H9 (cell line): ENCODE measurements around the gene RAB3B. TPM values are rescaled to one million over a fixed set of nuclear protein-coding genes. Genes with fewer than 3 reads are reported as not detected.

Source experiments
- DNase-seq: peaks from one replicate; pipeline ENCODE4 v3.0.0-alpha.2; 2017
- H2AFZ ChIP-seq: one replicate; pipeline ENCODE4 v1.6.1; 2013; ENCODE audit warnings: mild to moderate bottlenecking, low read length, control low read depth, moderate library complexity
- H2AK5ac ChIP-seq: 2 replicates; pipeline ENCODE4 v1.6.1; 2013; ENCODE audit warnings: low read length, control low read depth, mixed read lengths; ENCODE audit not compliant: insufficient read length
- H2BK120ac ChIP-seq: one replicate; pipeline ENCODE4 v1.6.1; 2013; ENCODE audit warnings: low read depth, mild to moderate bottlenecking, low read length, control low read depth, inconsistent platforms; ENCODE audit not compliant: poor library complexity, severe bottlenecking
- H2BK12ac ChIP-seq: 2 replicates; pipeline ENCODE4 v1.6.1; 2013; ENCODE audit warnings: low read length, control low read depth, mixed read lengths, low read depth; ENCODE audit not compliant: insufficient read length
- H2BK15ac ChIP-seq: 2 replicates; pipeline ENCODE4 v1.6.1; 2013; ENCODE audit warnings: low read depth, low read length, control low read depth
- H2BK20ac ChIP-seq: one replicate; pipeline ENCODE4 v1.6.1; 2013; ENCODE audit warnings: low read depth, mild to moderate bottlenecking, low read length, control low read depth, inconsistent platforms; ENCODE audit not compliant: poor library complexity, severe bottlenecking
- H2BK5ac ChIP-seq: 2 replicates; pipeline ENCODE4 v1.6.1; 2013; ENCODE audit warnings: low read length, control low read depth, mixed read lengths; ENCODE audit not compliant: insufficient read length
- H3K14ac ChIP-seq: 2 replicates; pipeline ENCODE4 v1.6.1; 2013; ENCODE audit warnings: low read length, control low read depth; ENCODE audit not compliant: insufficient read depth
- H3K18ac ChIP-seq: 2 replicates; pipeline ENCODE4 v1.6.1; 2013; ENCODE audit warnings: low read depth, mild to moderate bottlenecking, mixed read lengths, low read length, control low read depth; ENCODE audit not compliant: insufficient read length
- H3K23ac ChIP-seq: 2 replicates; pipeline ENCODE4 v1.6.1; 2013; ENCODE audit warnings: low read length, control low read depth, mixed read lengths, low read depth; ENCODE audit not compliant: insufficient read length
- H3K23me2 ChIP-seq: 2 replicates; pipeline ENCODE4 v1.6.1; 2013; ENCODE audit warnings: low read depth, mild to moderate bottlenecking, mixed read lengths, low read length, control low read depth; ENCODE audit not compliant: insufficient read length, poor library complexity, severe bottlenecking
- H3K27ac ChIP-seq: 2 replicates; pipeline ENCODE4 v1.5.1; 2013; ENCODE audit warnings: low read length, control low read depth, mixed read lengths, low read depth; ENCODE audit not compliant: insufficient read length
- H3K27me3 ChIP-seq: 2 replicates; pipeline ENCODE4 v1.6.1; 2013; ENCODE audit warnings: low read length, control low read depth, inconsistent platforms; ENCODE audit not compliant: insufficient read depth
- H3K4ac ChIP-seq: 2 replicates; pipeline ENCODE4 v1.6.1; 2013; ENCODE audit warnings: low read depth, mild to moderate bottlenecking, control low read depth, inconsistent platforms, low read length, moderate library complexity
- H3K4me1 ChIP-seq: 2 replicates; pipeline ENCODE4 v1.6.1; 2013; ENCODE audit warnings: low read length, control low read depth, inconsistent platforms; ENCODE audit not compliant: insufficient read depth
- H3K4me2 ChIP-seq: 2 replicates; pipeline ENCODE4 v1.6.1; 2013; ENCODE audit warnings: low read length, control low read depth, mixed read lengths; ENCODE audit not compliant: insufficient read length, insufficient read depth
- H3K56ac ChIP-seq: 2 replicates; pipeline ENCODE4 v1.6.1; 2013; ENCODE audit warnings: low read depth, mild to moderate bottlenecking, mixed read lengths, low read length, control low read depth; ENCODE audit not compliant: insufficient read length
- H3K79me1 ChIP-seq: 2 replicates; pipeline ENCODE4 v1.6.1; 2013; ENCODE audit warnings: low read depth, mild to moderate bottlenecking, moderate library complexity, low read length, control low read depth, inconsistent platforms; ENCODE audit not compliant: insufficient read depth, poor library complexity, severe bottlenecking
- H3K79me2 ChIP-seq: 2 replicates; pipeline ENCODE4 v1.6.1; 2013; ENCODE audit warnings: low read length, control low read depth, inconsistent platforms; ENCODE audit not compliant: insufficient read depth
- H3K9ac ChIP-seq: 2 replicates; pipeline ENCODE4 v1.6.1; 2013; ENCODE audit warnings: low read length, control low read depth, mixed read lengths; ENCODE audit not compliant: insufficient read length; ENCODE audit errors: extremely low read depth
- H3K9me3 ChIP-seq: one replicate; pipeline ENCODE4 v1.6.1; 2013; ENCODE audit warnings: low read depth, low read length, inconsistent platforms; ENCODE audit not compliant: control insufficient read depth
- H3T11ph ChIP-seq: one replicate; pipeline ENCODE4 v1.6.1; 2013; ENCODE audit warnings: mild to moderate bottlenecking, low read length, control low read depth, inconsistent platforms
- H4K20me1 ChIP-seq: one replicate; pipeline ENCODE4 v1.6.1; 2013; ENCODE audit not compliant: control insufficient read depth, insufficient read length, insufficient read depth
- H4K5ac ChIP-seq: 2 replicates; pipeline ENCODE4 v1.6.1; 2013; ENCODE audit warnings: low read depth, mild to moderate bottlenecking, mixed read lengths, low read length, control low read depth; ENCODE audit not compliant: insufficient read length
- H4K8ac ChIP-seq: replicated peaks from 2 replicates; pipeline ENCODE4 v1.6.1; 2013; ENCODE audit warnings: low read length, control low read depth, mixed read lengths, low read depth; ENCODE audit not compliant: insufficient read length
- H4K91ac ChIP-seq: 2 replicates; pipeline ENCODE4 v1.6.1; 2013; ENCODE audit warnings: low read depth, mild to moderate bottlenecking, moderate library complexity, mixed read lengths, low read length, control low read depth; ENCODE audit not compliant: insufficient read length
- H3K27ac Mint-ChIP-seq, 3 experiments: 2 replicates in 2 of 3; 3 replicates in 1 of 3; pipeline ENCODE4 v1.8.0; 2020 to 2021; ENCODE audit warnings: mixed read lengths in 3 of 3, mild to moderate bottlenecking in 1 of 3, moderate library complexity in 1 of 3
- H3K27me3 Mint-ChIP-seq: 2 replicates; pipeline ENCODE4 v1.8.0; 2021; ENCODE audit warnings: low read depth, mild to moderate bottlenecking, moderate library complexity, mixed read lengths
- H3K36me3 Mint-ChIP-seq, 3 experiments: 2 replicates in 2 of 3; 3 replicates in 1 of 3; pipeline ENCODE4 v1.8.0; 2020 to 2021; ENCODE audit warnings: low read depth in 3 of 3, mixed read lengths in 3 of 3; ENCODE audit not compliant: insufficient read depth in 1 of 3
- H3K4me1 Mint-ChIP-seq, 2 experiments: 2 replicates each; pipeline ENCODE4 v1.8.0; 2020; ENCODE audit warnings: mixed read lengths in 2 of 2
- H3K4me3 Mint-ChIP-seq, 2 experiments: 2 replicates in 1 of 2; 3 replicates in 1 of 2; pipeline ENCODE4 v1.8.0; 2020 to 2021; ENCODE audit warnings: mild to moderate bottlenecking in 2 of 2, mixed read lengths in 2 of 2, moderate library complexity in 1 of 2
- H3K9me3 Mint-ChIP-seq, 2 experiments: 2 replicates in 1 of 2; 3 replicates in 1 of 2; pipeline ENCODE4 v1.8.0; 2020; ENCODE audit warnings: mild to moderate bottlenecking in 2 of 2, mixed read lengths in 2 of 2, moderate library complexity in 1 of 2
- CTCF ChIP-seq: fragments of 200-600 bp; sonication (generic); conservative IDR thresholded peaks from 3 replicates; pipeline ENCODE4 v1.8.0; 2021; ENCODE audit warnings: antibody characterized with exemption, mild to moderate bottlenecking
- WGBS: extraction: QIAGEN DNeasy Blood & Tissue Kit; methylation state at CpG from one replicate; pipeline ENCODE4 v1.1.7; 2013; ENCODE audit warnings: missing lambda C conversion rate, low lambda C conversion rate, mixed read lengths; ENCODE audit not compliant: insufficient read length; ENCODE audit errors: extremely low coverage; 5-methylcytosine and 5-hydroxymethylcytosine counted together
- total RNA-seq: library from RNA; stranded (reverse); gene quantifications from 2 replicates; pipeline ENCODE4 v1.2.1, GENCODE V29; 2021

RAB3B gene
- total RNA-seq, 1 experiment from 2014 or later = 30.6 TPM

GRCh38 chr1:52037402-52037814 is 46.9 kb upstream of the RAB3B start:
- no CpG with 5 or more reads among the region's 5 CpGs for WGBS
- Histone ChIP-seq H4K91ac (no peak overlapping the region), H3K14ac (no peak overlapping the region), H3K4me1 (no peaks in the 10 kb centered on the region; the same call in 1 of the 2 replicates), H3K79me2 (0 out of 2 replicates have a peak, but pooled peaks cover 1% of the 10 kb centered on the region), H3K23ac (no peak overlapping the region), H3K23me2 (peaks cover 7% of the 10 kb centered on the region), H3K27ac (no peak overlapping the region), H3K9ac (no peak overlapping the region), H3K79me1 (no peaks in the 10 kb centered on the region), H3K27me3 (no peaks in the 10 kb centered on the region), H2BK120ac (no peak overlapping the region), H3K56ac (no peak overlapping the region), H4K8ac (no peak overlapping the region), H2BK12ac (no peak overlapping the region), H2BK20ac (no peak overlapping the region), H2AFZ (no peak overlapping the region), H3K18ac (no peak overlapping the region), H2BK15ac (no peak overlapping the region), H2BK5ac (no peak overlapping the region), H4K20me1 (no peaks in the 10 kb centered on the region), H3K9me3 (no peaks in the 10 kb centered on the region), H3K4ac (no peak overlapping the region), H2AK5ac (no peak overlapping the region), H4K5ac (no peak overlapping the region), H3T11ph (no peak overlapping the region), H3K4me2 (no peak overlapping the region)
- Mint-ChIP-seq H3K27ac (no peak overlapping the region), H3K4me3 (no peak overlapping the region), H3K4me1 (peaks cover 7 to 11% of the 10 kb centered on the region in 2 experiments), H3K9me3 (no peaks in the 10 kb centered on the region), H3K27me3 (no peaks in the 10 kb centered on the region), H3K36me3 (peaks cover 10 to 57% (median 34%) of the 10 kb centered on the region in 3 experiments; a peak in 6 of 7 replicates)
- TF ChIP-seq CTCF = no peak
- DNase-seq = no peak
